ENCODE measurements around the gene TNRC18. TPM values are rescaled to one million over a fixed set of nuclear protein-coding genes. Genes with fewer than 3 reads are reported as not detected.

The TNRC18 gene
- polyA plus RNA-seq, 1 donor from 2014 or later = 23.6 TPM

- Histone ChIP-seq H4K20me1 (ENCODE audit: insufficient read depth) (no peaks in the 10 kb centered on the region), H3K27ac (ENCODE audit: low read length) (no peak overlapping the region), H3K9me3 (ENCODE audit: low read length) (no peaks in the 10 kb centered on the region), H3K27me3 (ENCODE audit: insufficient read depth, low read depth, low read length) (no peaks in the 10 kb centered on the region), H2AFZ (ENCODE audit: low read depth, low read length) (no peak overlapping the region), H3F3A (ENCODE audit: insufficient read depth, low read length, poor library complexity, severe bottlenecking) (no peaks in the 10 kb centered on the region), H3K4me3 (ENCODE audit: low read length) (no peak overlapping the region), H3K36me3 (ENCODE audit: insufficient read depth, low read length) (no peaks in the 10 kb centered on the region), H3K4me2 (ENCODE audit: low read length) (no peak overlapping the region), H3K9ac (ENCODE audit: low read length) (no peak overlapping the region), H3K79me2 (replicated peaks; ENCODE audit: insufficient read depth, low read length) (no peaks in the 10 kb centered on the region), H3K9me2 (ENCODE audit: insufficient read depth, low read length) (no peaks in the 10 kb centered on the region)
- TF ChIP-seq EP300 (conservative IDR thresholded peaks at IDR 0.05; ENCODE audit: poor library complexity, severe bottlenecking) = no peak
- TF ChIP-seq POLR2AphosphoS5 (IDR thresholded peaks at IDR 0.05) = no peak
- no peak for TF ChIP-seq MXI1 (conservative IDR thresholded peaks at IDR 0.05; ENCODE audit: poor library complexity, severe bottlenecking)
- no peak for TF ChIP-seq SMC3 (conservative IDR thresholded peaks at IDR 0.05; ENCODE audit: poor library complexity)
- no peak for TF ChIP-seq TAF1 (IDR thresholded peaks at IDR 0.05; ENCODE audit: low read depth)
- no peak for TF ChIP-seq EZH2 (IDR thresholded peaks at IDR 0.05; ENCODE audit: borderline replicate concordance, insufficient read depth, low read length, poor library complexity, severe bottlenecking)
- no peak for TF ChIP-seq RAD21 (conservative IDR thresholded peaks at IDR 0.05)
- no peak for TF ChIP-seq REST (IDR thresholded peaks at IDR 0.05; ENCODE audit: borderline replicate concordance)
- no peak for TF ChIP-seq CTCF (IDR thresholded peaks at IDR 0.05; ENCODE audit: poor library complexity, severe bottlenecking)
Observed at GRCh38 chr7:5303591-5304505, 119.8 kb downstream of the TNRC18 start.

GRCh38 chr7:5303061-5303460, 120.6 kb downstream of the TNRC18 start:
- no peak for TF ChIP-seq CTCF (IDR thresholded peaks at IDR 0.05; ENCODE audit: poor library complexity, severe bottlenecking)
- TF ChIP-seq REST (IDR thresholded peaks at IDR 0.05; ENCODE audit: borderline replicate concordance) = no peak
- TF ChIP-seq MXI1 (conservative IDR thresholded peaks at IDR 0.05; ENCODE audit: poor library complexity, severe bottlenecking) = no peak
- TF ChIP-seq TAF1 (IDR thresholded peaks at IDR 0.05; ENCODE audit: low read depth) = no peak
- TF ChIP-seq RAD21 (conservative IDR thresholded peaks at IDR 0.05) = no peak
- TF ChIP-seq POLR2AphosphoS5 (IDR thresholded peaks at IDR 0.05) = no peak
- no peak for TF ChIP-seq EP300 (conservative IDR thresholded peaks at IDR 0.05; ENCODE audit: poor library complexity, severe bottlenecking)
- no peak for TF ChIP-seq SMC3 (conservative IDR thresholded peaks at IDR 0.05; ENCODE audit: poor library complexity)
- TF ChIP-seq EZH2 (IDR thresholded peaks at IDR 0.05; ENCODE audit: borderline replicate concordance, insufficient read depth, low read length, poor library complexity, severe bottlenecking) = no peak
- no peaks in the 10 kb centered on the region for H3K36me3 ChIP-seq (ENCODE audit: insufficient read depth, low read length)
- H3K4me2 ChIP-seq (ENCODE audit: low read length) = no peak overlapping the region

More at GRCh38 chr7:5303061-5303460, 120.6 kb downstream of the TNRC18 start:
- no peak overlapping the region for H3K27ac ChIP-seq (ENCODE audit: low read length)
- H2AFZ ChIP-seq (ENCODE audit: low read depth, low read length) = no peak overlapping the region
- no peak overlapping the region for H3K9ac ChIP-seq (ENCODE audit: low read length)
- no peaks in the 10 kb centered on the region for H3K9me3 ChIP-seq (ENCODE audit: low read length)
- H3F3A ChIP-seq (ENCODE audit: insufficient read depth, low read length, poor library complexity, severe bottlenecking) = no peaks in the 10 kb centered on the region
- no peaks in the 10 kb centered on the region for H4K20me1 ChIP-seq (ENCODE audit: insufficient read depth)
- no peaks in the 10 kb centered on the region for H3K9me2 ChIP-seq (ENCODE audit: insufficient read depth, low read length)
- H3K79me2 ChIP-seq (replicated peaks; ENCODE audit: insufficient read depth, low read length) = no peaks in the 10 kb centered on the region
- no peaks in the 10 kb centered on the region for H3K27me3 ChIP-seq (ENCODE audit: insufficient read depth, low read depth, low read length)
- no peak overlapping the region for H3K4me3 ChIP-seq (ENCODE audit: low read length)
